SK-N-SH treated with all-trans-retinoic acid at 6 μM for 48 hours (cell line): ENCODE results near the gene AP2S1.

Source experiments
- ATAC-seq: fragments of 200-7000 bp; cut with Tn5 transposase; 3 replicates; pipeline ENCODE4 v1.9.1; 2020; ENCODE audit warnings: mild to moderate bottlenecking, moderate library complexity
- BACH2 ChIP-seq: fragments of 250-450 bp; sonication (Bioruptor Pico); IDR thresholded peaks from 2 replicates; pipeline ENCODE4 v1.9.0; 2021; ENCODE audit warnings: mild to moderate bottlenecking, borderline replicate concordance
- CREB5 ChIP-seq: fragments of 250-450 bp; sonication (Bioruptor Pico); IDR thresholded peaks from 2 replicates; pipeline ENCODE4 v1.5.1; 2020; ENCODE audit warnings: low read depth, mild to moderate bottlenecking, moderate library complexity
- CSDC2 ChIP-seq: fragments of 250-450 bp; sonication (Bioruptor Pico); IDR thresholded peaks from 2 replicates; pipeline ENCODE4 v1.5.0; 2020; ENCODE audit warnings: mild to moderate bottlenecking, moderate library complexity
- CSRNP3 ChIP-seq: fragments of 250-450 bp; sonication (Bioruptor Pico); IDR thresholded peaks from 2 replicates; pipeline ENCODE4 v1.5.1; 2021; ENCODE audit warnings: mild to moderate bottlenecking, moderate library complexity
- ESRRG ChIP-seq: fragments of 250-450 bp; sonication (Bioruptor Pico); IDR thresholded peaks from 2 replicates; pipeline ENCODE4 v1.6.1; 2021; ENCODE audit warnings: mild to moderate bottlenecking
- GLIS3 ChIP-seq: fragments of 250-450 bp; sonication (Bioruptor Pico); IDR thresholded peaks from 2 replicates; pipeline ENCODE4 v1.5.0; 2020; ENCODE audit warnings: mild to moderate bottlenecking, moderate library complexity
- ISL1 ChIP-seq: fragments of 250-450 bp; sonication (Bioruptor Pico); IDR thresholded peaks from 2 replicates; pipeline ENCODE4 v2.1.2; 2022; ENCODE audit warnings: mild to moderate bottlenecking, moderate library complexity
- PATZ1 ChIP-seq: fragments of 250-450 bp; sonication (Bioruptor Pico); IDR thresholded peaks from 2 replicates; pipeline ENCODE4 v1.8.0; 2020; ENCODE audit warnings: mild to moderate bottlenecking, moderate library complexity, borderline replicate concordance
- POU6F1 ChIP-seq: fragments of 250-450 bp; sonication (Bioruptor Pico); IDR thresholded peaks from 2 replicates; pipeline ENCODE4 v1.8.0; 2021; ENCODE audit warnings: low read depth, mild to moderate bottlenecking, moderate library complexity, borderline replicate concordance
- PPARA ChIP-seq: fragments of 250-450 bp; sonication (Bioruptor Pico); IDR thresholded peaks from 2 replicates; pipeline ENCODE4 v1.5.0; 2020; ENCODE audit warnings: mild to moderate bottlenecking, borderline replicate concordance
- RARB ChIP-seq: fragments of 250-450 bp; sonication (Bioruptor Pico); IDR thresholded peaks from 2 replicates; pipeline ENCODE4 v1.8.0; 2021; ENCODE audit warnings: mild to moderate bottlenecking, moderate library complexity
- TCF4 ChIP-seq: fragments of 250-450 bp; sonication (Bioruptor Pico); IDR thresholded peaks from 2 replicates; pipeline ENCODE4 v1.8.0; 2021; ENCODE audit warnings: mild to moderate bottlenecking, moderate library complexity, borderline replicate concordance
- TOX ChIP-seq: fragments of 250-450 bp; sonication (Bioruptor Pico); IDR thresholded peaks from 2 replicates; pipeline ENCODE4 v1.8.0; 2021; ENCODE audit warnings: mild to moderate bottlenecking, moderate library complexity, borderline replicate concordance
- TSHZ2 ChIP-seq: fragments of 250-450 bp; sonication (Bioruptor Pico); IDR thresholded peaks from 2 replicates; pipeline ENCODE4 v1.5.0; 2020; ENCODE audit warnings: mild to moderate bottlenecking, moderate library complexity
- ZC3H10 ChIP-seq: fragments of 250-450 bp; sonication (Bioruptor Pico); IDR thresholded peaks from 2 replicates; pipeline ENCODE4 v1.5.1; 2021; ENCODE audit warnings: mild to moderate bottlenecking, moderate library complexity
- ZFP3 ChIP-seq: fragments of 250-450 bp; sonication (Bioruptor Pico); IDR thresholded peaks from 2 replicates; pipeline ENCODE4 v1.5.0; 2020; ENCODE audit warnings: mild to moderate bottlenecking, moderate library complexity
- ZFP30 ChIP-seq: fragments of 450-650 bp; formaldehyde crosslinking; IDR thresholded peaks from 2 replicates; pipeline ENCODE4 v1.5.0; 2022; ENCODE audit warnings: mild to moderate bottlenecking, moderate library complexity
- ZNF565 ChIP-seq: fragments of 450-650 bp; formaldehyde crosslinking; conservative IDR thresholded peaks from 2 replicates; pipeline ENCODE4 v1.5.0; 2020; ENCODE audit warnings: low read depth, mild to moderate bottlenecking, moderate library complexity
- ZNF70 ChIP-seq: fragments of 450-650 bp; formaldehyde crosslinking; IDR thresholded peaks from 2 replicates; pipeline ENCODE4 v1.5.0; 2020; ENCODE audit warnings: mild to moderate bottlenecking, moderate library complexity
- ZNF8 ChIP-seq: fragments of 450-650 bp; formaldehyde crosslinking; IDR thresholded peaks from 2 replicates; pipeline ENCODE4 v1.5.0; 2020; ENCODE audit warnings: mild to moderate bottlenecking, moderate library complexity

Gene AP2S1

GRCh38 chr19:46788968-46789338, 61.7 kb downstream of the AP2S1 start:
- ATAC-seq: no peak
- TF ChIP-seq ZNF70 (CRISPR knock-in tag) (no peak), CSDC2 (CRISPR knock-in tag) (no peak), ISL1 (CRISPR knock-in tag) (no peak), ESRRG (no peak), GLIS3 (CRISPR knock-in tag) (no peak), CREB5 (no peak), ZFP3 (CRISPR knock-in tag) (no peak), CSRNP3 (CRISPR knock-in tag) (no peak), TCF4 (CRISPR knock-in tag) (no peak), TSHZ2 (CRISPR knock-in tag) (no peak), ZNF565 (no peak), PATZ1 (CRISPR knock-in tag) (no peak), PPARA (CRISPR knock-in tag) (no peak), ZFP30 (CRISPR knock-in tag) (no peak), ZNF8 (CRISPR knock-in tag) (no peak), ZC3H10 (CRISPR knock-in tag) (no peak), POU6F1 (CRISPR knock-in tag) (no peak), BACH2 (CRISPR knock-in tag) (no peak), RARB (CRISPR knock-in tag) (no peak), TOX (CRISPR knock-in tag) (no peak)

GRCh38 chr19:46788262-46788967, 62.2 kb downstream of the AP2S1 start, which contains the start of gene SLC1A5:
Gene SLC1A5, minus strand, starts transcription at chr19:46788594. Its CDS starts 629 bp downstream, at chr19:46787965.
- peak; percentile 79 for ATAC-seq
- TF ChIP-seq ZFP3 (CRISPR knock-in tag) (0 out of 2 replicates have a peak, but pooled peaks have one; percentile 29), ZC3H10 (CRISPR knock-in tag) (no peak)
